ENCODE results near the gene DGKZ.

The DGKZ gene

DNA sequence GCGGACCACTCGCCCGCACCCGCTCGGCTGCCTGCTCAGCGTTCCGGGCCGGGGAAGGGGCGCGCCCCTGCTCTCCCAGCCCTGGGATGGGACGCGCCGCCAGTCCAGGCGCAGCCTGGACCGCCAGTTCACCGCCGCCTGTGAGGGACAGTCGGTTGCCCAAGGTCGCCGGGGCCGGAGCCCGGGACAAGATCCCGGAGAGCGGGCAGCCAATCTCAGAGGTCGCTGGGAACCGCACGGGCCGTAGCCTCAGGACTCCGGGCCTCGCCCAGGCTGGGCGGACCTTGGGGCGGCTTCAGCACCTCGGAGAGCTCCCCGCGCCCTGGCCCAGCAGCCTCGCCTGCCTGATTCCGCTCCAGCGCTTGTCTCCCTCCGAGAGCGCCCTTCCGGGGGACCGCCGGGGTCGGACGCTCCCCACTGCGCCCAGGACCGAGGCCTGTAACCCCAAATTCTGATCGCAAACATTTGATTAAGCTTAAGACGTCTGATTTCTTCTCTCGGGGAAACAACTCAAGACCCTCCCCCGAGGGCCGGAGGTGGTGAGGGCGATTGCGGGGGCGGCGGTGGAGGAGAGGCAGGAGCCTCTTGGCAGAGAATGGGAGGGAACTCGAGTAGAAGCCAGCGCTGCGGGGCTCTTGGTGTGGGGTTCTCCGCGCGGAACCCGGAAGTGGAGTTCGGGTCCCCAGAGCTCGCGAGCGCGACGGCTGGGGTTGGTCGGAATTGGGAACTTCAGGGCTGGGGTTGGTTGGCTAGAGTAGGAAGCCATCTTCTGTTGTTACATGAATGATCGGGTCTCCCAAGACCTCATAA lies 45.4 kb downstream of the DGKZ start:
- DNase-seq (ENCODE audit: low read depth) = peak; percentile 82
- TF ChIP-seq, protein P1, sequence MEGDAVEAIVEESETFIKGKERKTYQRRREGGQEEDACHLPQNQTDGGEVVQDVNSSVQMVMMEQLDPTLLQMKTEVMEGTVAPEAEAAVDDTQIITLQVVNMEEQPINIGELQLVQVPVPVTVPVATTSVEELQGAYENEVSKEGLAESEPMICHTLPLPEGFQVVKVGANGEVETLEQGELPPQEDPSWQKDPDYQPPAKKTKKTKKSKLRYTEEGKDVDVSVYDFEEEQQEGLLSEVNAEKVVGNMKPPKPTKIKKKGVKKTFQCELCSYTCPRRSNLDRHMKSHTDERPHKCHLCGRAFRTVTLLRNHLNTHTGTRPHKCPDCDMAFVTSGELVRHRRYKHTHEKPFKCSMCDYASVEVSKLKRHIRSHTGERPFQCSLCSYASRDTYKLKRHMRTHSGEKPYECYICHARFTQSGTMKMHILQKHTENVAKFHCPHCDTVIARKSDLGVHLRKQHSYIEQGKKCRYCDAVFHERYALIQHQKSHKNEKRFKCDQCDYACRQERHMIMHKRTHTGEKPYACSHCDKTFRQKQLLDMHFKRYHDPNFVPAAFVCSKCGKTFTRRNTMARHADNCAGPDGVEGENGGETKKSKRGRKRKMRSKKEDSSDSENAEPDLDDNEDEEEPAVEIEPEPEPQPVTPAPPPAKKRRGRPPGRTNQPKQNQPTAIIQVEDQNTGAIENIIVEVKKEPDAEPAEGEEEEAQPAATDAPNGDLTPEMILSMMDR (IDR thresholded peaks at IDR 0.05; ENCODE audit: low read length, missing control alignments) = no peak
- H3K4me3 ChIP-seq (replicated peaks; ENCODE audit: low read depth, low read length) = peak overlapping the region; percentile 40

DNA sequence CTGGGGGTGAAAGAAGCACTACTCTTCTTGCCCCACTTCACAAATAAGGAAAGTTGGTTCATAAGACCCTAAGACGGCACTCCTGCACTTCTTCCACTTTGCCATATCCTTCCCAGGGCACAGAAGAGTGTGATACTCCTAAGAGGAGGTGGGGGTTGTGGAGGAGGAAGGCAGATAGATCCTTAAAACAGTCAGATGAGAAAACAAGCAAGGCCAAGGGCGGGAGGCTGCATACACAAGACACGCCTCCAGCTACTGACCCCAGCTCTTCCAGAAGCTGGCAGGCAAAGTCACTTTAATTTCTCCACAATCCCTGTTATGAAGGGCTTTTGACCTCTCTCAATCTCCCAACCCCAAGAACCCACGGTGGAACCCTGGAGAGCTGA lies 46.0 kb downstream of the DGKZ start:
- DNase-seq (ENCODE audit: low read depth) = no peak
- H3K4me3 ChIP-seq (replicated peaks; ENCODE audit: low read depth, low read length) = no peak overlapping the region
- TF ChIP-seq, protein P1 (IDR thresholded peaks at IDR 0.05; ENCODE audit: low read length, missing control alignments) = no peak

DNA sequence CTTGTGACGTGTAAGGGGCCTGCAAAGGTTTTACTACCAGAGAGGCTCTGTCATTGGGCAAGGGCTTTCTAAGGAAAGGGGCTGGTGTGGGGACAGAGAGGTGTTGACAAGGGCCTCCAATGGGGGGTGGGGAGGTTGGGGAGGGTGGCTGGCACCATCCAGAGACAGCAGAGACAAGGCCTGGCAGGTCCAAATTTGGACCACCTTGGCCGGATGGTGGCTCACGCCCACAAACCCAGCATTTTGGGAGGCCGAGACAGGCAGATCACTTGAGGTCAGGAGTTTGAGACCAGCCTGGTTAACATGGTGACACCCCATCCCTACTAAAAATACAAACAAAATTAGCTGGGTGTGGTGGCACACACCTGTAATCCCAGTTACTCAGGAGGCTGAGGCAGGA lies 46.5 kb downstream of the DGKZ start:
- H3K4me3 ChIP-seq (replicated peaks; ENCODE audit: low read depth, low read length) = no peak overlapping the region
- TF ChIP-seq, protein P1 (IDR thresholded peaks at IDR 0.05; ENCODE audit: low read length, missing control alignments) = no peak
- no peak for DNase-seq (ENCODE audit: low read depth)

DNA sequence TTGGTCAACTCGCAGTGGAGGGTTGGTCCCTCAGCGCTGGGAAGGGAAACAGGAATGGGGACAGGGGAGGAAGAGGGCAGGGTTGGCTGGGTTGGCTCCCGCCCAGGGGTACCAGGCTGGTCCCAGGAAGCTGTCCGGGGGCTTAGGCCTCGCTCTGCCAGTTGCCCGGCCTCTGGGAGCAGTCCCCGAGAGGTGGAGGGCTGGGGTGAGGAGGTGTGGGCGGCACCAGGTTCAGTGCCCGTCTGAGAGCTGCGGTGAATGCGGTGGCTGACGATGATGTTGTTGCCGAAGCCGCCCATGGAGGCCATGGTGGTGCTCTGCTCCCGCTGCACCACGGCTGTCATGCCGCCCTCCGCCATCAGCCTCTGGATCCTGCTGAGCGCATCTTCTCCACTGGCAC lies 50.3 kb downstream of the DGKZ start:
- no peak for DNase-seq (ENCODE audit: low read depth)

DNA sequence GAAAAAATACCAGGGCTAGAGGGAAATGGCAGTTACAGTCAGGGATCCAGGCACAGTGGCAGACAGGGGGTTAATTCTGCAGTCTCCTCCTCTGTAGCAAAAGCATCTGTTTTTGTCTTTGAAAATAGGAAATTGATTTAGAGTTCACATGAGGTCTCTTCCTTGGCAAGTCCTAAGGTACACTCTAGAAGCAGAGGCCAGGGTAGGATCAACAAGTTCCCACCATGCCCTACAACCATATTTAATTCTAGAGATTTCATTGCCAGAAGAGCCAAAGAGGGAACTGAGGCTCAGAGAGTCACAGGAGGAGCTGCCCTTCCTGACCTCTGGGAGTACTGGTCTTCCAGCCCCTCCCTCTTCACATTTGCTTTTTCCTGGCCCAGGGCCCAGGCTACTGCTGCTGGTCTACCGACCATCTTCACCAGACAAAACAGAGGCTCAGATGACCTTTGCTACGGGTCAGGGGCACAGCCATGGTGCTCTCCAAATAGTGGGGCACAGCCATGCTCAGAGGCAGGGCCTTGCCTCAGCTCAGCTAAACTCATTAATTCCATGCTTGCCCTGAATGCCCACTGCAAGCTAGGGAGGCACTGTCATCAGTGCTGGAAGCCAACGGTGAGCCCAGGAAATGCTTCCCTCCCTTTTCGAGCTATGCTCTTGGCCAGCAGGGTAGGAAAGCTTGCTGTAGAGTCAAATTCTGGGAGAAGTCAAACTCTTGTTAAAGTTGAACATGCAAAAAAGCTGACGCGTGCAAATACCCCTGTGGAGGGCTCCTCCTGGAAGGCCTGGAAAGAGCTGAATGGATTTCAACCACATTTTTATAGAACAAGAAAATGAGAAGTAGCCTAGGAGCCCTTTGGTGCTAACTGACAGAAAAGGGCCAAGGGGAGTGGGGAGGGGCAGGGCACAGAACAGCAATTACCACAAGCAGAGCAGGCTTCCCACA lies 56.0 kb downstream of the DGKZ start:
- H3K4me3 ChIP-seq (replicated peaks; ENCODE audit: low read depth, low read length) = no peak overlapping the region
- DNase-seq (ENCODE audit: low read depth) = no peak
- TF ChIP-seq, protein P1 (IDR thresholded peaks at IDR 0.05; ENCODE audit: low read length, missing control alignments) = no peak

More for the DNA sequence above, 50.3 kb downstream of the DGKZ start:
- H3K4me3 ChIP-seq (replicated peaks; ENCODE audit: low read depth, low read length) = no peak overlapping the region
- TF ChIP-seq, protein P1 (IDR thresholded peaks at IDR 0.05; ENCODE audit: low read length, missing control alignments) = no peak

DNA sequence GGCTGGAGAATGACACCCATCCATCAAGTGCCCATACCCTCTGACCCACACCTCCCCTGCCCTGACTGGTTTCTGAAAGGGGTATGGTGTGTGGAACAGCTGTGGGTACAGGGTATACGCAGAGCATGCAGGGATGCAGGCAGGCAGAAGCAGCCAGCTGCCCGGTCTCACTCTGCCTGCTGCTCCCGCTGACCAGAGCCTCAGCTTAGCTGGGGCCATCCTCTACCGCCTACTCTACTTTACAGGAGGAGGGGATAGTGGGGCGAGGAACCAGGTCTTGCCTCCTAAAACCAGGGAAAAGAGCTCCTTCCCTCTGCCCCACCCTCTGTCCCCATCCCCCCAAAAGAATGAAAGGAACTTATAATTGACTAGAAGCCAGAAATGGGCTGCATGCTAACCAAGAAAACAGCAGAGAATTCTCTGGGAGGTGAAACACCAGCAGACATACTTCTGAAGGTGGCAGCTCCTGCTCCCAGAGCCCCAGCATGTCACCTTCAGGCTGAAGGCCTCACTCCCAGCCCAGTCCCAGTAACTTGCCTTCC lies 57.3 kb downstream of the DGKZ start:
- H3K4me3 ChIP-seq (replicated peaks; ENCODE audit: low read depth, low read length) = no peak overlapping the region
- DNase-seq (ENCODE audit: low read depth) = no peak
- TF ChIP-seq, protein P1 (IDR thresholded peaks at IDR 0.05; ENCODE audit: low read length, missing control alignments) = no peak

Measured in fibroblast of pulmonary artery (primary cell).